Astrocyte of the cerebellum (primary cell): Measurements from ENCODE around the gene TMEM145.
"Not testable (repeated sequence)": the region's sequence is repeated elsewhere in the genome, so short reads cannot be mapped to it uniquely, and the experiment has no call there.

Experiments used
- DNase-seq: peaks from one replicate; pipeline ENCODE4 v3.0.0-alpha.2; 2011; ENCODE audit warnings: low read depth
- H3K4me3 ChIP-seq: 2 replicates; pipeline ENCODE4 v1.5.1; 2011; ENCODE audit warnings: mild to moderate bottlenecking, low read depth, low read length, moderate library complexity
- in situ Hi-C: cut with HindIII; loops from 2 replicates; pipeline ENCODE4 v1.10.0; 2017; ENCODE audit warnings: low sequenced_read_pairs
- TF ChIP-seq, protein P1 (sequence below): IDR thresholded peaks from 2 replicates; pipeline ENCODE4 v1.5.1; 2012; ENCODE audit warnings: low read length, low read depth, moderate library complexity, mild to moderate bottlenecking; ENCODE audit errors: missing control alignments

The TMEM145 gene

DNA sequence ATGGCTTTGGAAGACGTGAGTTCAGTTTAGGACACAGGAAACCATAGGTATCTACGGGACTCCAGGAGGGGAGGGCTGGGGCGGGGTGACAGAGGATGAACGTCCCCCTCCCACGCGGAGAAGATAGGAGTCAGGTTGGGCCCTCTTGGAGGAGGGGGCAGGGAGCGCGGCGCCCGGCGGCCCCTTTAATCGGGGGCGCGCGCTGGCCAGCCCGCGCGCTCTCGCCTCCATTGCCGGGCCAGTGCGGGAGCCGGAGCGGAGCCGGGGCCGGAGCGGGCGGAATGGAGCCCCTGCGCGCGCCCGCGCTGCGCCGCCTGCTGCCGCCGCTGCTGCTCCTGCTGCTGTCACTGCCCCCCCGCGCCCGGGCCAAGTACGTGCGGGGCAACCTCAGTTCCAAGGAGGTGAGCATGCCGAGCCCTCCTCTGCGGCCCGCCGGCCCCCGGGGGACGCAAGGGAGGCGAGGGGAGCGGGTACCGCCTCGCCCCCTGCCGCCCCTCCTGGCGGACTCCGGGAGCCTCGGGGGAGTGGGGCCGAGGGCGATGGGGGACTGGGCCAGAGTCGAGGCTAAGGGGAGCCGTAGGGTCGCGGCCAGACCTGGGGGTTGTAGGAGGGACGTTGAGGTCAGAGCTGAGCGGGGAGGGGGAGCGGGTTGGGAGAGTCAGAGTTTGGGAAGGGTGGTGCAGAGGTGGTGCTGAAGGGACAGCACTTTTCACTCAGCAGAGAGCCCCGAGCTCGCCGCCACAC is at the start of gene TMEM145:
TSS of gene TMEM145 (plus strand) at position 214 of the 744 bp plus-strand sequence. CDS start at position 282, 68 bp downstream.
- peak within 1 kb of the TSS; percentile 46 for H3K4me3 ChIP-seq
- in situ Hi-C loops: no loop called here
- TF ChIP-seq, protein P1, sequence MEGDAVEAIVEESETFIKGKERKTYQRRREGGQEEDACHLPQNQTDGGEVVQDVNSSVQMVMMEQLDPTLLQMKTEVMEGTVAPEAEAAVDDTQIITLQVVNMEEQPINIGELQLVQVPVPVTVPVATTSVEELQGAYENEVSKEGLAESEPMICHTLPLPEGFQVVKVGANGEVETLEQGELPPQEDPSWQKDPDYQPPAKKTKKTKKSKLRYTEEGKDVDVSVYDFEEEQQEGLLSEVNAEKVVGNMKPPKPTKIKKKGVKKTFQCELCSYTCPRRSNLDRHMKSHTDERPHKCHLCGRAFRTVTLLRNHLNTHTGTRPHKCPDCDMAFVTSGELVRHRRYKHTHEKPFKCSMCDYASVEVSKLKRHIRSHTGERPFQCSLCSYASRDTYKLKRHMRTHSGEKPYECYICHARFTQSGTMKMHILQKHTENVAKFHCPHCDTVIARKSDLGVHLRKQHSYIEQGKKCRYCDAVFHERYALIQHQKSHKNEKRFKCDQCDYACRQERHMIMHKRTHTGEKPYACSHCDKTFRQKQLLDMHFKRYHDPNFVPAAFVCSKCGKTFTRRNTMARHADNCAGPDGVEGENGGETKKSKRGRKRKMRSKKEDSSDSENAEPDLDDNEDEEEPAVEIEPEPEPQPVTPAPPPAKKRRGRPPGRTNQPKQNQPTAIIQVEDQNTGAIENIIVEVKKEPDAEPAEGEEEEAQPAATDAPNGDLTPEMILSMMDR: no peak
- no peak for DNase-seq

- DNase-seq, in situ Hi-C loops, H3K4me3 ChIP-seq: not testable (repeated sequence)
These were observed 47.0 kb upstream of the TMEM145 start for GRCh38 chr19:42266105-42266504.

- DNase-seq, H3K4me3 ChIP-seq, in situ Hi-C loops: not testable (repeated sequence)
These were observed 46.0 kb upstream of the TMEM145 start for GRCh38 chr19:42266928-42267603.

- peak overlapping the region; percentile 67 for H3K4me3 ChIP-seq
- TF ChIP-seq, protein P1: no peak
- in situ Hi-C loops: no loop called here
- no peak for DNase-seq
These were observed 45.4 kb upstream of the TMEM145 start for GRCh38 chr19:42267644-42268141.

DNA sequence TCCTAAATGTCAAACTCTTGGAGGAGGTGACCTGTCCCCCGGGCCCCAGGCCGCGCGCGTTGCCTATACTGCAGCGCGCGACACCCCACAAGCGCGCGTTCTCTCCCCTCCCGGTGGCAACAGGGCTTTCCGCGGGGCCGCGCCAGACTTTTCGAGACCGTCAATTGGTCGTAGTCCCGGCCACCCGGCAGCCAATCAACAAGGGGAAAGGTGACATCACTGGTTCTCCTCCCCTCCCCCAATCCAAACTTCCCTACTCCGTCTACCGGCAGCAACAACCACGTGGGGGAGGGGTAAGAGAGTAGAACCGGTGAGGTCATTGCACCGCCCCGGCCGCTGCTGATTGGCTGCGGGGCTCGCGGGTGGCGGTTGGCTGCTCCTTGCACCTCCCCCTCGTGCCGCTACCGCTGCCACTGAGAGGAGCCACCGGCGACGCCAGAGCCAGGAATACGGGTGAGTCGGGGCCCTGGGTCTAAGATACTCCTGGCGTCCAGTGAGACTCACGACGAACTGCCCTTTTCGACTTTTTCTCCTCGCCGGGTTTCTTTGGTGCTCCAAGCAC is 44.9 kb upstream of the TMEM145 start:
- H3K4me3 ChIP-seq: peak overlapping the region; percentile 67
- TF ChIP-seq, protein P1: no peak
- peak; percentile 99 for DNase-seq
- in situ Hi-C loops: no loop called here

DNA sequence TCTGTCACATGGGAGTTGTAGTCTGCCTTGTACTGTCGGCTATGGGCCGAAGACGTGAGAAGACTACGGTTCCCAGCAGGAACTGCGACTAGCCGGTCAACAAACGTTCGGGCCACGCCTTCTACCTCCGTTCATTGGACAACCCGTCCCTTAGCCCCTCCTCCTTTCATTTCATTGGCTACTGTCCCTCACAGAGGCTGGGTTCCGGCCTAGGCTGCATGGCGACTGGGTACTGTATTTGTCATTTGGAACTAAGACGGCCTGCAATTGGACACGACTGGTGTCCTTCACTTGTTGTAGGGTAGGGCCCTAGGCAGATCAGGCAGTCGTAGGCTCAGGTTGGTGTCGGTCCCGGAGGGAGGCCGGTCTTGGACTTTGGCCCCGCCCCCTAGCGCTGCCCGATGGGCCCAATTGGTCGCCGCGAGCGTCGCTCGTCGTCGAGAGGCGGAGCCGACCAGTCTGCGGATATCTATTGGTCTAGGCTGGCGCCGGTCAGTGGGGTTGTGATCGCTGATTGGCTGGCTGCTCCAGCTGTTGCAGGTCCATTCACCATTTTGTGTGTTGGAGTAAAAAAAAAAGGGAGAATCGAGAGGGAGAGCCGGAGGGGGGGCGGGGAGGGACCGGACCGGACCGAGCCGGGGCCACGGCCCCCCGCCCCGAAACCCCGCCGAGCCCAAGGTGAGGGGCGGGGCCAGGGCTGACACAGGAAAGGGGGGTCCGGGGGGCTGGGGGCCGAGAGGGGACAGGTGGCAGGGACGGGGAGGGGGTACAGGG is 44.2 kb upstream of the TMEM145 start, which contains the start of gene CIC:
TSS of gene CIC (plus strand) at position 549 of the 774 bp plus-strand sequence. CDS start 2,532 bp downstream, outside the sequence.
- peak within 1 kb of the TSS; percentile 67 for H3K4me3 ChIP-seq
- TF ChIP-seq, protein P1: no peak
- in situ Hi-C loops: no loop called here
- DNase-seq: peak; percentile 100
